GM18517 (cell line): Measurements from ENCODE around the gene GRXCR2.
"Not testable (repeated sequence)": the region's sequence is repeated elsewhere in the genome, so short reads cannot be mapped to it uniquely, and the experiment has no call there.

ENCODE experiments used
- ATAC-seq: cut with Tn5 transposase; IDR thresholded peaks from one replicate; pipeline ENCODE4 v1.9.1; 2021; ENCODE audit warnings: mild to moderate bottlenecking, moderate library complexity; ENCODE audit not compliant: unreplicated experiment

GRXCR2 gene

DNA sequence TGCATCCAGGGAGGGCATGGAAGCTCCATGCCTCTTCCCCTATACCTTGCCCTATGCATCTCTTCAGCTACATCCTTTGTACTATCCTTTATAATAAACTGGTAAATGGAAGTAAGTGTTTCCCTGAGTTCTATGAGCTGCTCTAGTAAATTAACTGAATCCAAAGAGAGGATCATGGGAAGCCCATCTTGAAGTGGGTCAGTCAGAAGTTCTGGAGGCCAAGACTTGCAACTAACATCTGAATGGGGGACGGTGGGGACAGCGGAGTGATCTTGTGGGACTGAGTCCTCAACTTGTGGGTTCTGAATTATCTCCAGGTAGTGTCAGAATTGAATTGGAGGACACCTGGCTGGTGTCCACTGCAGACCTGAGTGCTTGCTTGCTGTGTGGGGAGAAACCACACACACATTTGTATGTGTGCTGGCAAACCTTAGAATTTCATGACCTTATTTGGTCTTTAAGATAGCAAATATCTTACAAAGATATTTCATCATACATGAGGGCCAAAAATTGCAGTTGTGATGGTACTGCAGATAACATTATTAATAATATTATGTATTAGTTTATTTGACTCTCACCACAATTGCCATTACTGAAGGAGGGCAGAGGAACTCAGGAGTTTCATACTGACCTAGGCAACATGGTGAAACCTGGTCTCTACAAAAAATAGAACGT lies 32.2 kb downstream of the GRXCR2 start:
- no peak for ATAC-seq

DNA sequence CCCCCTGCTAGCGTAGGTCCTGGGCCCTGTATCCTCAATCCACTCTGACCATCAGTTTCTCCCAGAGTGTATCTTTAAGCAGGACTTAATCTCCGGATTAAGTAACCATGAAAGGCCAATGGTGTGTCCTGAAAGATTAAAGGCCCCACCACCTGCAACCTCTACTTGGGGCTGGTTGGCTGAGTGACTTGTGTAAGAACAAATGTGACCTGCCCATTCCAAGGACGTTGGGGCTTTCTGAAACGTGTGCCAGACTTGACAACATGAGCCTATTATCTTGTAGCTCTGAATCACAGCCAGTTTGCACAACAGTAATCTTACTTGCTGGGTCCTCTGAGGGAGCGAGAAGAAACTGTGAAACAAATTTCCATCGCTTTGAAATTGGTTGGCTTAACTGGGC lies 34.5 kb downstream of the GRXCR2 start:
- no peak for ATAC-seq

DNA sequence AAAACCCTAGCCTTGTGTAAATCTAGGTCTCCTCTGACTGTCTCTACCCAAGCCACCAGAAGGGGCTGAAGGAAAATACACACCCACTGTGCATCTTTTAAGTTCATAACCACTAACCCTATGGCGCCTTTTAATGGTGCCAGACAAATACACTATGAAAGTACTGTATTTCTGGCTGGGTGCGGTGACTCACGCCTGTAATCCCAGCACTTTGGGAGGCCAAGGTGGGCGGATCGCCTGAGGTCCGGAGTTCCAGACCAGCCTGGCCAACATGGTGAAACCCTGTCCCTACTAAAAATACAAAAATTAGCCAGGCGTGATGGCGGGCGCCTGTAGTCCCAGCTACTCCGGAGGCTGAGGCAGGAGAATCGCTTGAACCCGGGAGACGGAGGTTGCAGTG lies 36.6 kb downstream of the GRXCR2 start:
- ATAC-seq = not testable (repeated sequence)

DNA sequence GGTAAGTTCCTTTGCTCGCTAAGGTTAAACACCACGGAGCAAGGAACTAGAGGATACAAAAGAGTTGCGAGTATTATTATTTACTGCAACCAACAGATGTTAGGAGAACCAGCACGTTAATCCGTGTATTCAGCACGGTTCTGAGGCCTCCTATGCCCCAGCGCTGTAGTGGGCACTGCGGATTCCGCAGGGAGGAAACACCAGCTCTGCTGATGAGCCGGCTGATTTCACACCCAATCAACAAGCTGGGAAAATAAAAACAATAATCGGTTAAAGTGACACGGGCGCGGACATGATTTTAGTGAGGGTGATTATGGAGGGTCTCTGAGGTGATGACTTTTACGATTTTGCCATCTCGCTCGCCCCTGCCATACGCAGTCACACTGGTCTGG lies 37.0 kb downstream of the GRXCR2 start:
- ATAC-seq = no peak

DNA sequence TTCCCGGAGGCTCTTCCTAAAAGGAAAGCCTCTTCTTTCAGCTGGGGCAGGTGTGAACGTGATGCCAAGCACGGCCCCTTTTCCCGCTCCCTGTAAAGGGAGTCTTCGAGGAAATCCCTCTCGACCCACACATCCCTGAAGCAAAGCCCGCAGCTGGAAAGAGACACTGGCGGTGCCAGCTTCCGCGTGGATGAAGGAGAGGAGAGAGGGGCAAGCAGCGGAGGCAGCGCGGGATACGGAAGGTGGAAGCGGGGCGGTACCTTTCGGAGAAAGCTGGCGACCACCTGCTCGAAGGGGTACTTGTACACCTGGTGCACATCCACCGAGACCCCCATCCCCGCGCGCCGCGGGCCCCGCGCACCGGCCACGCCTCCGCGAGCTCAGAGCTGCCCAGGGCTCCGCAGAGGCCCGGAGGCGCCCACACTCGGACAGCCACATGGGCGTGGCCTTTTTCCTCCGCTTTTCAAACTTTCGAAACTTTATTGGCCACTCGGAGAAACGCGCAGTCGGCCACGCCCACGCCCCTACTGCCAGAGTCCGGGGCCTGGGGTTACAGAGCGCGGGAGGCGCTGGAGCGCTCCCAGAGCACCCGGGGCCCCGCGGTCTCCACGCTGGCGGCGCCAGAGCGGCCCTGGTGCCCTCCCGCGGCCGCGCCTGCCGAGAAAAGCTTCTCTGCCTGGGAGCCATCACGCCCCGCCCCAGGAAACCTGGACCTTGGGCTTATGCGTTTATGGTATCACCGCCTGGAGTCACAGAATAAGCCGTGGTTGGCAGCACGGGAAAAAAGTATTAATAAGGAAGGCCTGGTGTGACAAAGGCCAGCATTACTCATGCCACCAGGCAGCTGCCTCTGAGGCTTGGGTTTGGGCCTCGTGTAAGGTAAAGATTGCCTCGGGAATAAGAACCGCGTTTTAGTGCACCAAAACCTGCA lies 37.6 kb downstream of the GRXCR2 start, which contains the start of gene PRELID2:
Gene PRELID2, minus strand, starts transcription at position 426 of the 931 bp plus-strand sequence. Its CDS starts 91 bp downstream, at position 335.
- peak; percentile 85 for ATAC-seq

DNA sequence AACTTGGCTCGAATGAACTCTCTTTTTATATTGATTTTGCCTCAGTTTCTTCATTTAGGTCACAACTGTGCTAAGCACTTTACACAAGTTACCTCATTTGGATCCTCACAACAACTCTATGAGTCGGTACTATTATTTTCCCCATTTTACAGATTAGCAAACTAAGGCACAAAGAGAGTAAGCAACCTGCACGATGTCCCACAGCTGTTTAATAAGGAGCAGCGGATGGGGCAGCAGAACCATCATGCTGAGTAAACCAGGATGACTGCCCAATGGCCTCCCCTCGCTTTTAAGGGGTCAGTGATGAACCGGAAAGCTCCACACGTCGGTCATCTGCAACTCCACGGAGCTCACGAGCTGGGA lies 38.3 kb downstream of the GRXCR2 start:
- ATAC-seq = no peak

DNA sequence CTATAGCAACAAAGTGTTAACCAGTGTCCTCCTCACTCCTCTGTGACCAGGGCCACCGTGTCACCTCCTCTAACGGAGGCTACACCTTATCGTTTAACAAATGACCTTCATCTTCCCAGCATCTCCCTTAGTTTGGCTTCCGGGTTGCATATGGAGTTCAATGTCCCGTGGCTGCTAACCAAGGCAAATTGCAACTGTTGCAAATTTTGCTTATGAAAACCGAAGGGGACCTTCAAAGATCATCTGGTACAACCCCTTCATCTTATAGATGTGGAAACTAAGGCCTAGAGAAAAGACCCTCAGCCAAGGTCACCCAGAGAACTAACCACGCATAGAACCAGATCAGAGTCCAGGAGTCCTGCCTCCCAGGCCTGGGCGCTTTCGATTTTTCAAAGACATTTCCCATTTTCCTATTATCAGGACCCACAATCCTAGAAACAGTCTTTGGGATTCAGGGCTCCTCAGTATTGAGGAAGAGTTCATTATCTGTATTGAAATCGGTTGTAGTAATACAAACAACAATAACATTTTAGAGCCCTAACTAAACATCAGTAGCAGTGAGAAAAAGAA lies 39.1 kb downstream of the GRXCR2 start:
- no peak for ATAC-seq

DNA sequence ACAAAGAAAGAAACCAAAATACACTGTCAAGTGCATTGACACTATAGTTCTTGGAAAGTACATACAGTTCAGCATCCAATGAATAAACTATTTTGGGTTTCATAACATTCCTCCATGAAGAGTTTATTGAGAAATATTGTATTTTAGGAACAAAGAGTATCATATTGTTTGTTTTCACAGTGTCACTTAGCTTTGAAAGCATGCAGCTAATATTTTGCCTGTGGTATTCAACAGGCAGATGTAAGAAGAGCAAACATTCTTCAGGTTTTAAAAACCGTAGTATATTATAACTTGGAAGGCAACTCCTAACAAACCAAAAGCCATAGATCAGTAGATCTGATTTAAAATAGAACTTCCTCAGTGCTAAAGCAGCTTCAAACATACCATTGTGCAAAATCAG lies 42.2 kb downstream of the GRXCR2 start:
- no peak for ATAC-seq

DNA sequence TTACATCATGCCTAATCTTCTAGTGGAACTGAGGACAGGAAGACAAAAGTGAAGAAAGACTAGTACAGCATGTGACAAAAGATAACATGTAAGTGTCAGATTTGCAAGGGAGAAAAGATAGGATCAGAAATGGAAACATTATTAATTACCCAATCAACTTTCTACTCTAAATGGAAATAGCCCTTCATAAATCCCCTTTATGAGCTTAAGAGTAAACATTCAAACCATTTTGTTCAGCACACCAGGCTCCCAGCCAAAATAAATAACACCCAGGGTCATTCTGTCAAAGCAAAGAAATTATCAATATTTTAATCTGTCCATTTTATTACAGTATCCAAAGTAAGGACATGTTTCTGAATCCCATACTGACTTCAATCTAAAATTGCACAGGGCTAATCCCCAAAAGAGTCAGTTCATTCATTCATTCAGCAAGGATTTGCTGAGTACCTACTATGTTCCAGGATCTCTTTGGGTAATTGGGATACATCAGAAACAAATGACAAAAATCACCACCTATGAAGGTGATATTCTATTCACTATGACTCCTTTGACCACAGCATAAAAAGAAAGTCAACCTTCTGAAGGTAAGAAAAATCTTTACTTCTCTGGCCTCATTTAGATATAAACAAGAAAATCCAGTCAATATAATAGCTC lies 43.0 kb downstream of the GRXCR2 start:
- no peak for ATAC-seq

DNA sequence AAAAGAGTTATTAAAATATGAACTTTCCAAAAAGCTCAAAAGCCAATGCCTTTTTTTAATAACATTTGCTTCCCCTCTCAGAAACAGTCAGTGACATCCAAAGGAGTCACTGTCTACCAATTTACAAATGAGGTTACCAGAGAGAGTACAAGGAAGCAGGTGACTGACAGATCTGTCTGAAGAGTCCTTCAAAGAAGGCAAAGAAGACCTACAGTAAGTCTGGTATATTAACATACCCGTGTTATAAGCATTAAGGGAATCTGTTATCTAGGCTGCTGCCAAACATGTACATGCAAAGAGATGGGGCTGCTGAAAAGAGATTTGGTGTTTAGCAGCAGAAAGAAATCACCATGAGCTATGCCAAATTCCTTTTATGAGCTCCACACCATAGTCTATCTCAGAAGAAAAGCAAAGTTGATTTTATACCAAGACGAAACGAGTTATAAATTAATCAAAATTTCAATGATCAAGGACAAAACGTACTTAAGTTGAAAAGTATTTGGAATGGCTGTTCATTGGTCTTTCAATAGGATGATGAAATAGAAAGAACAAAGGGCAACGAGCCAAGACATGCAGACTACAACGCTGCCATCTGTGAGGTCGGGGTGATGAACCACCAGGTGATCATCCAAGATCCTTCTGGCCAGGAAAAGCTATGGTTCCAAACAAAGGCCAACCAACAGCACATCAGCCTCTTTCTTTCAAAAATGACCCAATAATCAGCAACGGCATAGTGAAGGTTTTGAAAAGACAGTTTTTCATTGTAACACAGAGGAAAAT lies 45.7 kb downstream of the GRXCR2 start:
- ATAC-seq = no peak

DNA sequence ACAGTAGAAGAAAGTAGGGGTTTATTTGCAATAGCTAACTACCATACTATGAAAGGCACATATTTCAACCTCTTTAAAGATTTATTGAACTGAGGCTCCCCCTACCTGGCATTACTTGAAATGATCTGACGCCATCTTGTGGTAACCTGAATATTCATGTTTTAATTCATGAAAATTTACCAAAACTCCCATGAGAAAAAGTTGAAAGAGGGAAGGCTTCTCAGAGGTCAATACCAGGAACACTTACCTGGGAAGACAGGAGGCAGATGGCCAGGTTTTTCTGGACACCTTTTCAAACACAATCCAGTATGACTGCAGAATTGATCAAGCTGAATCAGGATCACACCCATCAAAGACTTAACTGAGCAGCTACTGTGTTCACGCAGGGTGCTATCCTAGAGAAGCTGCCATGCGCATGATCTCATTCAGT lies 47.0 kb downstream of the GRXCR2 start:
- ATAC-seq = peak; percentile 79

DNA sequence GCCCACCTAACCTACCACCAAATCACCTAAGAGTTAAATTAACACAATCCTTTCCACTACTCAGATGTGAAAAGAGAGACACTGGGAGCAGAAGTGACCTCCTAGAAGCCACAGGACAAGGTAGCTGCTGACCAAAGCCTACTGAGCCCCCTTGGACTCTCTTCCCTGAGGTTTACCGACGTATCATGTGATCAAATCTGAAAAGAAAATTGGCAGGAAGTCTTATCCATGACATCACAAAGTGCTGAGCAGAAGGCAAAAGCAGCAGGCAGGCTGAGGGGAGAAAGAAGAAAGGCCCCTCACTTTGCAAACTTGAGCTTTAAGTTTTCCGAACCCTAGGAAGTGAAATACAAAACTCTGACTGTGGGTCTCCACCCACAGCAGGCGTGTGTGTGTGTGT lies 48.8 kb downstream of the GRXCR2 start:
- ATAC-seq = no peak

DNA sequence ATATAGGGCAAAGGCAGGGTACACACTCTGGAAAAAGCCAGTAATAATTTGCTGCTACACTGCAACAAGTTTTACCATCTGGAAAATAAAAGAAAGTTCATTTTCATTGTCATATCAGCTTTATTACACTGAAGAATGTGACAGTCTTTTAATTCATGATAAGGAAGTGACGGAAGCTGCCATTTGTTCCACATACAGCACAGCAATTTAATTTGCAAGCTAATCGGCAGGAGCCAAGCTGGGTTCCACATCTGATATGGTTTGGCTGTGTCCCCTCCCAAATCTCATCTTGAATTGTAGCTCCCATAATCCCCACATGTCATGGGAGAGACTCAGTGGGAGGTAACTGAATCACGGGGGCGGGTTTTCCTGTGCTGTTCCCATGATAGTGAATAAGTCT lies 54.2 kb downstream of the GRXCR2 start:
- ATAC-seq = no peak

DNA sequence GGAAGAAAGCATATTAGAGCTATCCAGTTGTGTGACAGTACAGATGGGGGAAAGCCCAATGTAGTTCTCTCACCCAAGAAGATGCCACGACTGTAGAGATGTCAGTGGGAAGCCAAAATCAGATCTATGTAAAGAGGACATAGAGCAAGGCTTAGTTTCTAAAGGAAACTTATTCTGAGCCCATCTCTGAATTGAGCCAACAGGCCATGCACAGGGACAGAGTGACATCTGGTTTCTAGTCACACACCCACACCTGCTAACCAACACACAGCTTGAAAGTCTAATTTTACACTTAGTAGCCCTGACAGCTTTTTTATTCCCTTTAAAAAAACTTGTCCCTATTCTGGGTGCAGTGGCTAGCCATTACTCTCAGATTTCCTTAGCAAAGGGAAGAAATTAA lies 59.9 kb downstream of the GRXCR2 start:
- no peak for ATAC-seq

DNA sequence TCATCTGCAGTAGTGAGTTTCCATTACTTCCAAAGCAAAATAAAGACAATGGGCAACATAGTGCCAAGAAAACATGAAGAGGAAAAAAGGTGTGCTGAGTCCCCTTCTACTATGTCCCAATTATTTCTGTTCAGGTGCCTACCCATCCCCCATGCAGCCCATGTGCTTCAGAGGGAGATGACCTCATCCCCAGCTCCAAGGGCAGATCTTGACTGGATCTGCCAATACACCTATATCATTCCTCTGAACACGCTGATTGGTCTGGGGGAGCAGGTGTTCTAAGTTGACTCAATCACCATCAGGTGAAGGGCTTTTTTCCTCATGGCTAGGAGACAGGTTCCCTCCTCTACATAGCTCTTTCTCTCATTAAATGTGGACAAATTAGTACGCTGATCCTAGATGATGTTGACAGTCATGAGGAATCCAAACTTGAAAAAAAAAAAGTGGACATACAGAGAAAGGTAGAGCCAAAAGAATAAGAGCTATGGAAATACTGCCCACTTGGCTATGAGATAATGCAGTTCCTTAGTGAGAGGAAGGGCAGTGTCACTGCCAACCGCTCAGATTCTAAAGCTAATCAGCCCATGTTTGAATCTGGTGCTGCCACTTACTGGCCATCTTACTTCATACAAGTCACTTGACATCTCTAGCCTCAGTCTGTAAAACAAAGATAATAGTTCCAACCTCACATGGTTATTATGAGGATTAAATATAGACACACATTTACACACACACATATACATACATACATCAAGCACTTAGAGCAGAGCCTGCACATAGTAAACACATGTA lies 60.8 kb downstream of the GRXCR2 start:
- no peak for ATAC-seq
